T-helper 2 cell treated with Interferon-gamma antibody and Interleukin-4, amounts not matched to agents 100 ng/mL and 5 ng/mL, for 36 hours (primary cell): ENCODE measurements around the gene SLC38A6. TPM values are rescaled to one million over a fixed set of nuclear protein-coding genes. Genes with fewer than 3 reads are reported as not detected.

Source experiments
- intact Hi-C: fragments of 100-400 bp; cut with micrococcal nuclease; formaldehyde crosslinking; loops from one replicate; pipeline ENCODE4 v1.15.1; 2023
- total RNA-seq: library from RNA; stranded (reverse); gene quantifications from 2 replicates; pipeline ENCODE4 v1.2.3, GENCODE V29; 2022

The SLC38A6 gene
- total RNA-seq, 1 donor from 2014 or later: 7.2 TPM

GRCh38 chr14:60977847-60978246, 3.2 kb upstream of the SLC38A6 start:
- intact Hi-C loops: no loop called here

- intact Hi-C loops: loop anchor here (1.0 to 5.0 kb wide), 4 partner anchors 228 to 325 kb away; partner anchors contain the start of gene SIX4
These were observed 799 bp downstream of the SLC38A6 start for GRCh38 chr14:60981633-60982455.

GRCh38 chr14:60984196-60984595, 3.2 kb downstream of the SLC38A6 start:
- intact Hi-C loops: loop anchor here (5.0 kb wide), 3 partner anchors 262 to 327 kb away; partner anchors contain the start of gene SIX4

- intact Hi-C loops: no loop called here
These were observed 5.5 kb downstream of the SLC38A6 start for GRCh38 chr14:60986500-60986899.

- intact Hi-C loops: no loop called here
These were observed 8.6 kb downstream of the SLC38A6 start for GRCh38 chr14:60989599-60989998.

- intact Hi-C loops: no loop called here
These were observed 17.6 kb downstream of the SLC38A6 start for GRCh38 chr14:60998617-60999016.

- intact Hi-C loops: no loop called here
These were observed 18.5 kb downstream of the SLC38A6 start for GRCh38 chr14:60999536-60999935.

GRCh38 chr14:61003571-61003970, 22.5 kb downstream of the SLC38A6 start:
- intact Hi-C loops: no loop called here

- intact Hi-C loops: no loop called here
These were observed 38.5 kb downstream of the SLC38A6 start for GRCh38 chr14:61019537-61019936.

GRCh38 chr14:61025251-61026223, 44.5 kb downstream of the SLC38A6 start:
- intact Hi-C loops: loop anchor here (1.0 kb wide), 3 partner anchors 228 to 400 kb away; no protein-coding TSS in a partner anchor

GRCh38 chr14:61026526-61026925, 45.5 kb downstream of the SLC38A6 start:
- intact Hi-C loops: no loop called here

- intact Hi-C loops: no loop called here
These were observed 50.0 kb downstream of the SLC38A6 start for GRCh38 chr14:61031026-61031425.

GRCh38 chr14:61033054-61033453, 52.0 kb downstream of the SLC38A6 start:
- intact Hi-C loops: no loop called here

GRCh38 chr14:61033855-61034254, 52.8 kb downstream of the SLC38A6 start:
- intact Hi-C loops: no loop called here

- intact Hi-C loops: no loop called here
These were observed 53.5 kb downstream of the SLC38A6 start for GRCh38 chr14:61034416-61035120.

GRCh38 chr14:61037215-61037614, 56.2 kb downstream of the SLC38A6 start:
- intact Hi-C loops: no loop called here

- intact Hi-C loops: no loop called here
These were observed 60.7 kb downstream of the SLC38A6 start for GRCh38 chr14:61041704-61042103.

GRCh38 chr14:61042220-61042619, 61.2 kb downstream of the SLC38A6 start:
- intact Hi-C loops: no loop called here

GRCh38 chr14:61043506-61043905, 62.5 kb downstream of the SLC38A6 start:
- intact Hi-C loops: no loop called here

GRCh38 chr14:61047021-61047420, 66.0 kb downstream of the SLC38A6 start:
- intact Hi-C loops: no loop called here

- intact Hi-C loops: no loop called here
These were observed 67.6 kb downstream of the SLC38A6 start for GRCh38 chr14:61048640-61049039.
